SK-N-SH treated with all-trans-retinoic acid at 6 μM for 48 hours (cell line): ENCODE measurements around the gene DPYSL3.
A peak's percentile ranks its signal among the peaks of the same experiment; 100 is the strongest.

Experiments used
- ATAC-seq: fragments of 200-7000 bp; cut with Tn5 transposase; 3 replicates; pipeline ENCODE4 v1.9.1; 2020; ENCODE audit warnings: mild to moderate bottlenecking, moderate library complexity
- ARNTL ChIP-seq: fragments of 450-650 bp; formaldehyde crosslinking; IDR thresholded peaks from 2 replicates; pipeline ENCODE4 v1.5.0; 2020; ENCODE audit warnings: low read depth, mild to moderate bottlenecking, moderate library complexity, borderline replicate concordance
- CREB5 ChIP-seq: fragments of 250-450 bp; sonication (Bioruptor Pico); IDR thresholded peaks from 2 replicates; pipeline ENCODE4 v1.5.1; 2020; ENCODE audit warnings: low read depth, mild to moderate bottlenecking, moderate library complexity
- CSRNP3 ChIP-seq: fragments of 250-450 bp; sonication (Bioruptor Pico); IDR thresholded peaks from 2 replicates; pipeline ENCODE4 v1.5.1; 2021; ENCODE audit warnings: mild to moderate bottlenecking, moderate library complexity
- ESRRG ChIP-seq: fragments of 250-450 bp; sonication (Bioruptor Pico); IDR thresholded peaks from 2 replicates; pipeline ENCODE4 v1.6.1; 2021; ENCODE audit warnings: mild to moderate bottlenecking
- GLIS3 ChIP-seq: fragments of 250-450 bp; sonication (Bioruptor Pico); IDR thresholded peaks from 2 replicates; pipeline ENCODE4 v1.5.0; 2020; ENCODE audit warnings: mild to moderate bottlenecking, moderate library complexity
- ISL1 ChIP-seq: fragments of 250-450 bp; sonication (Bioruptor Pico); IDR thresholded peaks from 2 replicates; pipeline ENCODE4 v2.1.2; 2022; ENCODE audit warnings: mild to moderate bottlenecking, moderate library complexity
- OSR1 ChIP-seq: fragments of 250-450 bp; sonication (Bioruptor Pico); IDR thresholded peaks from 2 replicates; pipeline ENCODE4 v1.8.0; 2022; ENCODE audit warnings: moderate library complexity, mild to moderate bottlenecking, inconsistent platforms
- PATZ1 ChIP-seq: fragments of 250-450 bp; sonication (Bioruptor Pico); IDR thresholded peaks from 2 replicates; pipeline ENCODE4 v1.8.0; 2020; ENCODE audit warnings: mild to moderate bottlenecking, moderate library complexity, borderline replicate concordance
- POU6F1 ChIP-seq: fragments of 250-450 bp; sonication (Bioruptor Pico); IDR thresholded peaks from 2 replicates; pipeline ENCODE4 v1.8.0; 2021; ENCODE audit warnings: low read depth, mild to moderate bottlenecking, moderate library complexity, borderline replicate concordance
- RARB ChIP-seq: fragments of 250-450 bp; sonication (Bioruptor Pico); IDR thresholded peaks from 2 replicates; pipeline ENCODE4 v1.8.0; 2021; ENCODE audit warnings: mild to moderate bottlenecking, moderate library complexity
- TCF4 ChIP-seq: fragments of 250-450 bp; sonication (Bioruptor Pico); IDR thresholded peaks from 2 replicates; pipeline ENCODE4 v1.8.0; 2021; ENCODE audit warnings: mild to moderate bottlenecking, moderate library complexity, borderline replicate concordance
- TOX ChIP-seq: fragments of 250-450 bp; sonication (Bioruptor Pico); IDR thresholded peaks from 2 replicates; pipeline ENCODE4 v1.8.0; 2021; ENCODE audit warnings: mild to moderate bottlenecking, moderate library complexity, borderline replicate concordance
- TSHZ2 ChIP-seq: fragments of 250-450 bp; sonication (Bioruptor Pico); IDR thresholded peaks from 2 replicates; pipeline ENCODE4 v1.5.0; 2020; ENCODE audit warnings: mild to moderate bottlenecking, moderate library complexity
- ZFP3 ChIP-seq: fragments of 250-450 bp; sonication (Bioruptor Pico); IDR thresholded peaks from 2 replicates; pipeline ENCODE4 v1.5.0; 2020; ENCODE audit warnings: mild to moderate bottlenecking, moderate library complexity
- ZNF8 ChIP-seq: fragments of 450-650 bp; formaldehyde crosslinking; IDR thresholded peaks from 2 replicates; pipeline ENCODE4 v1.5.0; 2020; ENCODE audit warnings: mild to moderate bottlenecking, moderate library complexity

Gene DPYSL3

GRCh38 chr5:147348451-147348850 is 161.4 kb downstream of the DPYSL3 start:
- no peak for TF ChIP-seq ZFP3 (CRISPR knock-in tag)

GRCh38 chr5:147348046-147348445 is 161.8 kb downstream of the DPYSL3 start:
- TF ChIP-seq POU6F1 (no peak), GLIS3 (CRISPR knock-in tag) (no peak), ESRRG (no peak), TSHZ2 (CRISPR knock-in tag) (no peak), ISL1 (no peak), ZNF8 (no peak), TOX (CRISPR knock-in tag) (no peak), ZFP3 (CRISPR knock-in tag) (no peak), OSR1 (CRISPR knock-in tag) (no peak)
- no peak for ATAC-seq

More at GRCh38 chr5:147348451-147348850, 161.4 kb downstream of the DPYSL3 start:
- ATAC-seq = no peak

- TF ChIP-seq PATZ1 (CRISPR knock-in tag) (no peak), TOX (CRISPR knock-in tag) (no peak), TCF4 (no peak), ZNF8 (no peak), RARB (no peak), ESRRG (no peak), ARNTL (CRISPR knock-in tag) (no peak), OSR1 (CRISPR knock-in tag) (no peak), CREB5 (CRISPR knock-in tag) (no peak), ZFP3 (CRISPR knock-in tag) (no peak), TSHZ2 (CRISPR knock-in tag) (no peak)
- ATAC-seq = peak; percentile 49; the same call in 1 of the 3 replicates
Observed at GRCh38 chr5:147346006-147346561, 163.8 kb downstream of the DPYSL3 start.

- no peak for ATAC-seq
Observed at GRCh38 chr5:147344861-147345260, 165.0 kb downstream of the DPYSL3 start.

GRCh38 chr5:147341345-147341744 is 168.5 kb downstream of the DPYSL3 start:
- ATAC-seq = no peak
- TF ChIP-seq ESRRG (no peak), ISL1 (no peak), TOX (CRISPR knock-in tag) (no peak), CSRNP3 (CRISPR knock-in tag) (no peak), ARNTL (CRISPR knock-in tag) (no peak)

More at GRCh38 chr5:147344861-147345260, 165.0 kb downstream of the DPYSL3 start:
- TF ChIP-seq ESRRG (no peak), GLIS3 (CRISPR knock-in tag) (no peak)
- TF ChIP-seq, all 23 proteins: peak for 0
